NCI-H1105 treated with DMSO at 0.1 percent for 48 hours (cell line): ENCODE data around the gene COL9A3.
A peak's percentile ranks its signal among the peaks of the same experiment; 100 is the strongest.

Source experiments
- DNase-seq: peaks from one replicate; lab custom pipeline; 2025; lab: John Stamatoyannopoulos, UW

Gene COL9A3

DNA sequence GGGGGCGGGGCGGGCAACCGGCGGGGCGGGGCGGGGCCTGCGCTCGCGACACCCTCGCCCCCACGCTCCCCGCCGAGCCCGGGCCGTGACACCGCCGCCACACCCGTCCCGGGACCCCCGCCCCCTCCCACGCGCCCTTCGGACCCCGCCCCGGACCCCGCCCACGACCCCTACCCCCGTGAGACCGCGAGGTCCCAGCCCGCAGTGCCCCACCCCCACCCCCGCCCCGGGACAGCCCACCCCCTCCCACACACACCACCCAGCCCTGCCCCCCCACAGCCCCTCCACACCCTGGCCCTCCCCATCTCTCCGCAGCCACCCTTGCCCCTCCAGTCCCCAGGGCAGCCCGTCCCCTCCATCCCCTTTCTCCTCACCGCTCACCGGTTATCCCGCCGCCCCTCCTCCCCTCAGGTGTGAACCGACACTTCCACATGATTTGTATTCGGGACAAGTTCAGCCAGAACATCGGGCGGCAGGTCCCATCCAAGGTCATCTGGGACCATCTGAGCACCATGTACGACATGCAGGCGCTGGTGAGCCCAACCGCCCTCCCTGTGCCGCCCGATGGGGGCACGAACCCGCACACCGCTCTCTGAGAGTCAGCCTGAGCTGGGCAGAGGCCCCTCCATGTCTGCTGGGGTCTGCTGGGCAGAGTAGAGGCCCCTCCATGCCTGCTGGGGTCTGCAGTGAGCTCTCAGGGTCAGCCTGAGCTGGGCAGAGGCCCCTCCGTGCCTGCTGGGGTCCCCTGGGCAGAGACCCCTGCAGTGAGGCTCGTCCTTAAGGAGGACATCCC, 20.0 kb upstream of the COL9A3 start:
- DNase-seq, result no peak

- DNase-seq, result no peak
Observed at GRCh38 chr20:62797671-62798532, 18.9 kb upstream of the COL9A3 start.

DNA sequence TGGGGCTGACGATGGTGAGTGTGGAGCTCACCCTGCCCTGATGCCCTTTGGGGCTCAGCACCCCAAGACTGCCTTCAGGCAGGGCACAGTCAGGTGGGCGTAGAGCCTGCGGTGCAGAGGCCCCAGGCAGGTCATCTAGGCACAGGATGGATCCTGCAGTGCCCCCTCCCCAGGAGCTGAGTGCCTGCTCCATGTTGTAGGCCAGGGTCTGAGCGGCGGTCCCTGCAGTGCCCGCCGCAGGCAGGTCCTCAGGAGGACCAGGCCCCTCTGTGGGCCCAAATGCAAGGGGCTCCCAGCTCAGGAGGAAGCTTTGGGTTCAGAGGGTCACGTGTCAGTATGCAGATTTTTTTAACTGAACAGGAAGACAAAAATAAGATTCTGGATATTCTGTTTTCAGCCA, 17.8 kb upstream of the COL9A3 start:
- DNase-seq, result no peak

DNA sequence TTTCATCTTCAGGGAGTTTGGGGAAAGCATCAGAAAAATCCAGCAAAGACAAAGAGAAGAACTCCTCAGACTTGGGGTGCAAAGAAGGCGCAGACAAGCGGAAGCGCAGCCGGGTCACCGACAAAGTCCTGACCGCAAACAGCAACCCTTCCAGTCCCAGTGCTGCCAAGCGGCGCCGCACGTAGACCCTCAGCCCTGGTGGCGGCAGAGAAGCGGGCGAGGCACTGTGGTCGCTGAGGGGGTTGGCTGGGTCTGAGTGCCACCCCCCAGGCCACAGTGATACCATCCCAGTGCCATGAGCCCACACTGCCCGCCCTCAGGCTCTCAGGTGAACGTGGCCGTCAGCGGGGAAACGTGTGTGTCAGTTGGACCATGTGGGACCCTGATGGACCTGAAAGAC, 17.4 kb upstream of the COL9A3 start:
- DNase-seq, result no peak

DNA sequence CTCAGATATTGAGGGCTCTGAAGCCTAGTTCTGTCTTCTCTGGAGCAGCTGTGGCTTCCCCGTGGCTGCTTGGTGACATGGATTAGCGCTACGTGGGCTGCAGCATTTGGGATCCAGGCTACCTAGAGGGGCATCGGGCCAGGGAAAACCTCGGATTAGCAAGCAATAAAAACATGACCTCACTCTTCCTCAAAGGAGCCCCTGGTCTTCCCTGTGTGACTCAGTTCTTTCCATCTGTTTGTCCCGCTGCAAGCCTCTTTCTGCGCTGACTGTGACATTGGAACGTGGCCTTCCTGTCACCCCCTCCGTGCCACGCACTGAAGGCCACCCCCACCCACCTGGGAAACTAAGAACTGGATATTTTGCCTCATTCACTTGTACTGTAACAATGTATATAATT, 17.0 kb upstream of the COL9A3 start:
- no peak for DNase-seq

DNA sequence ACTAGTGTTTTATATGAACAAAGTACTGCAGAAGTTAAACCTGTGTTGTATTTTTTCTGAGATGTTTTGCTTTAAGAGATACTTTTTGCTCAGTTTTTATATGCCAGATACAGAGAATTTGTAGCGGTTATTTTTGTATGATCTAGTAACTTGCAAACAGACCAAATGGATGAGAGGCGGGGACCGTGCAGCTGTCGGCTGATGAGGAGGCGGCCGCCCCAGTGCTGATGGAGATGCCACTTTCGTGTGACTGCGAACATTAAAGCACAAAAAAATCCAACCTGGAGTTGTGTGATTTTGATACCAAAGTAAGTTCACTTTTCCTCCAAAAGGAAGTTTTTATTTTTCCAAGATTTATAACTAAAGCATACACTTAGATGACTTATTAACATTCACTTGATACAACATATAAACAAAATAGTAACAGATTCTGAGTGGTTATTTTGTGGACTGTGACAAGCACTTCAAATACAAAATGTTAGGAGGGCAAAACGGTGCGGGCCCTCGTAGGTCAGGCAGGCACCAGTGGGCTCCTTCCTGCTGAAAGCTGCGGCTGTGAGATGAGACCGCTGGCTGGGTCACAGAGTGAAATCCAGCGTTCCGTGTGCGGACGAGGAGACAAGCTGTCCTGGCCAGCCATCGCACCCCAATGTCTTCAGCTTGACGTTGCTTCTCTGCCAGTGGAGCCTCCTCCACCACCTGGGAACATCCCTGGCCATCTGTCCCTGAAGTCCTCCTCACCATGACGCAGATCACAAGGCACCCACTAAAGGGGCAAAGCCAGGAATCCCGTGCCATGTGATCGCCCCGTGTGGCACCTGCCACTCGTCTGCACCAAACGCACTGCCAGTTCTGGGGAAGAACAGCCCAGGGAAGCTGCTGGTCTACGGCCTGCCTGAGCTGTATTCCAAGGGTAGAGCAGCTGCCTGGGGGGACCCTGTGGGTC, 16.3 kb upstream of the COL9A3 start:
- DNase-seq, result no peak

DNA sequence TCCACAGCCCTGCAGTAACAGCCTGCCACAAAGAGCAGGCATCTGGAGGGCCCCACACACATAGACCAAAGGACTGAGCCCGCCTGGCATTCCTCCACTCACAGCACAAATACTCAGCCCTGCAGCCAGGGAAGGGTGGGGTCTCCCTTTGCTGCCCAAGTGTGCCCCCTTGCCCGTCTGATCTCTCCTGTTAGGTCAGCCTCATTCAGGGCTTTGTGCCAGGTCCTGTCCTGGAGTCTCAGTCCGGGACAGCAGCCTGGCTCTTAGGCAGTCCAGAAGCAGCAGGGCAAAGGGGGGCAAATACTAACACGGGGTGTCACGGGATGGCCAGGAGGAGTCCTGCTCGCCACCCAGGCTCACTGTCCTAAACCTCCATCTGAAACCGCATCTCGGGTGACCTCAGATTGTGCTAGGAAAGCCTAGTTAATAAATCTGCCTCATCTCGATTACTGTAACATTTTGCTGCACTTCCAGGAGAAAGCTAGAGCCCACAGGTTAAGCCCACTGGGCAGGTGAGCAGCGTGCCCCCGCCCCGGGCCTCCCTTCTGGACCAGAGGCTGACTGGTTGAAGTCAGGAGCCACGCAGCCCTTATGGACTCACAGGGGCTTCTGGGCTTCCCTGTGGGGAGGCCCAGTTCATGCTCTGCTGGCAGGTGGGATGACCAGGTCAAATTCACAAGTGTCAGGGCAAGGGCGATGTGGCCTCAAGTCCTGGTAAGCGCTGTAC, 15.4 kb upstream of the COL9A3 start:
- DNase-seq, result no peak

- no peak for DNase-seq
Observed at GRCh38 chr20:62802026-62802712, 14.7 kb upstream of the COL9A3 start.

DNA sequence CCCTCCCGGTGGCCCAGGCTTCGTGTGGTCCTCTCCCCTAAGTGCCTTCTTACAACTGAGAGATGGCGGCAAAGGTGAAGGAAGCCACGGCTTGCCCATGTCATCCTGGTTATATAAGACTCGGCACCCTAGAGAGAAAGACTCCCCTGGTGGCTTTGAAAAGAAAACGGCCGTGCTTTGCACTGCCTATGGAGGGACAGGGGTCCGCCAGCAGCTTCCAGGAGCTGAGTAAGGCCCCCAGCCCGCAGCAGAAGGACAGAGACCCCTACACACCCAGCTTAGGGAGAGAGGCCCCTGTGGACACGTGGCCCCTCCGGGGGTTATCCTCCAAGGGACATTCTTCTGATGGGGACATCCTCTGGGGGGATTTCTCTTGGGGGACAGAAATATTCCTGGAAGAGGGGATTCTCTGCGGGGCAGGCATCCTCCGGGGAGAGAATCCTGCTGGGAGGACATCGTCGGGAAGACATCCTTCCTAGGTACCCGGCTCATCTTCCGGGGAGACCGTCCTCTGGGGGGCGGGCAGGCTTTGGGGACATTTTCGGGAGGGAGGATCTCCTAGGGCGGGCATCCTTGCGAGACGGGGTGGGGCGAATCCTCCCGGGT, 12.7 kb upstream of the COL9A3 start:
- no peak for DNase-seq

GRCh38 chr20:62804627-62805154, 12.2 kb upstream of the COL9A3 start, which contains the start of gene OGFR:
TSS of gene OGFR (plus strand) at chr20:62804835. CDS start at chr20:62804860, 25 bp downstream.
- DNase-seq, result peak; percentile 35

- no peak for DNase-seq
Observed at GRCh38 chr20:62805155-62805710, 11.6 kb upstream of the COL9A3 start.

DNA sequence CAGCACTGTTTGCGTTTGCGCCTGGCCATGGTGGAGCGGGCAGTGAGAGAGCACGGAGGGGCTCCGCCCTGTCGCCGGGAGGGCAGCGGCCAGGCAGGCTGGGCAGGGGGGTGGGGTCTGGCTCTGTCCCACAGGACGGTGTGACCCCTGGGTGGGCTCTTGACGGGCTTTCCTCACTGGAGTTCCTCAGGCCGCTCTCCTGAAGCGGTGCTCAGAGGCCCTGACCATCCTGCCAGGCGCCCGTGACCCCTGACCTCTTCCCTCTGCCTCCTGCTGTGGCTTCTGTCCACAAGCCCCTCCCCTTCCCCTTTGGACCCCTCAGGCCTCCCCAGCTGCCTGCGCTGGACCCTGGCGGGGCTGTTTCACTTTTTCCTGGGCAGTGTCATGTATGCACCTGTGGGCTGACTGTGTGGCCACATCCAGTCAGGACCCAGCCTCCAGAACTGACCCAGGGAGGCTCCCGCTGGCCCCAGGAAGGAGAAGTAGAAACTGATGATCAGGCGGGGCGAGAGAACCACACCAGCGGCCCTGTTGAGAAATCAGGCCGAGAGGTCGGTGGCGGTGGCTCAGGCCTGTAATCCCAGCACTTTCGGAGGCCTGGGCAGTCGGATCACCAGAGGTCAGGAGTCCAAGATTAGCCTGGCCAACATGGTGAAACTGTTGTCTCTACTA, 11.0 kb upstream of the COL9A3 start:
- no peak for DNase-seq

GRCh38 chr20:62806383-62807050, 10.3 kb upstream of the COL9A3 start:
- DNase-seq, result no peak

DNA sequence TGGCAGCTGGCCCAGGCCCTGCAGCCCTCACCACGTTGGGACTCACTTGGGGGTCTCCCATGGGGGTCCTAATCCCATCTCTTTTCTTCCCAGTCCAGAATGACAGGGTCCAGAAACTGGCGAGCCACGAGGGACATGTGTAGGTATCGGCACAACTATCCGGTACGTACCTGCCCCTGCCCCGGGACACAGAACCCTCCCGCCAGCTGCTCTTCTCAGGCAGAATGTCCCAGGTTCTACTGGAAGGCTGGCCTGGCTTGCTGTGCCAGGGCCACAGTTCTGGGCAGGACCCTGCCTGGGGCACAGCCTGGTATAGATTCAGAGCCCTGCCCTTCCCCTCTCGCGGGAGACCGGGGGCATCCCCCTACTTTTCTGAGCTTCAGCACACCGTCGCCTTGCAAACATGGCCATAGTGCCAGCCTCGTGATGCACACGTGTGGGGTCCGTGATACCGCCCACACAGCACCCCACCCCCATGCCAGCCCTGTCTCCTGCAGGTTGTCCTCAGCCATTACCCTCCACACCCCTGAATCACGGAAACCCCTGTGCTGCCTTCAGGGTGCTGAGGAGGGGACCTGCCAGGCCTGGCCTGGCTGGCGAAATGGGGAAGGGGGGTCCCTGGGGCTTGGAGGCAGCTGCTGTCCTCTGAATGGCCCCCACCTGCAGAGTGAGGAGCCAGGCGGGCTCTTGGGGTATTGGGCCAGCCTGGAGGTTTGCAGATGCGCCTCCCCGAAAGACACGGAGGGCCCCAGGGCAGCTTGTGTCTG, 9.2 kb upstream of the COL9A3 start:
- no peak for DNase-seq

- DNase-seq, result peak; percentile 31
Observed at GRCh38 chr20:62808211-62808865, 8.5 kb upstream of the COL9A3 start.

- no peak for DNase-seq
Observed at GRCh38 chr20:62809530-62810428, 7.1 kb upstream of the COL9A3 start.
